Epithelial cell of umbilical artery (primary cell): ENCODE results near the gene ZNF33B. TPM values are rescaled to one million over a fixed set of nuclear protein-coding genes. Genes with fewer than 3 reads are reported as not detected.

Experiments used
- total RNA-seq: library from RNA; depleted of rRNA; stranded (reverse); fragments of >200 nt; gene quantifications from 2 replicates; pipeline ENCODE4 v1.2.3, GENCODE V29; 2014

ZNF33B gene
- total RNA-seq, result 10.1 and 13.5 TPM in 2 replicates

DNA sequence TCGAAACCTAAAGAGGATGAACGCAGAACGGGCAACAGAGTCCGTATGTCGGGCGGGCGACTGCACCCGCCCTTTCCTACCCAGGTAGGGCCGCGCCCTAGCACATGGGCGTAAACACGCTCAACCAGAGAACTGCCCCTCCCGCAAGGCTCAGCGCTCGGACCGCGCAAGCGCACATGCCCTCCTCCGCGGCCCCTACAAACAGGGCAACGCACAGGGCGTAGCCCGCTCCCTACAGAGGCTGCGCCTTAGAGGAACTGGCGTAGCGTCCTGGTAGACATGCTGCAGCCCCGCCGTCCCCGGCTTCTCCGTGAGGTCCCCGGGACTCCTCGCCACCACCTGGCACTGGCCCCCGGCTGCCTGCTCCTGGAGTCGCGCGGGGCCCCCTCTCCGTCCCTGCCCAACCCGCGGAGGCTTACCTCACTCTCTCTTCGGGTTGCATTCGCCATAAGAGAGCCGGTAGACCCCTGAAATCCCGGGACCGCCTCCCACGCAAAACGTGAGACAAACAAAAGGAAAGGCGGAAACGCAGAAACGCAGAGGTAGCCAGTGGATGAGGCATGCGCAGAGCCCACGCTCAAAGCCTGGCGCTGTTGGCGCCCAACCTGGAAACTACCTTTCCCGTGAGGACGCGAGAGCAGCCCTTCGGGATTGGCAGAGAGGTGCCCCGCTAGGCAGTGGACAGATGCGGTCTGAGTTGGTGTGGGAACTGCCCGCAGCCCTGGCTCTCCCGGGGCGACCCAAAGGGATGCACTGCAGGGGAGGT, at the start of gene ZNF33B:
ZNF33B (minus strand) TSS at position 516 of the 766 bp plus-strand sequence. CDS start 1,642 bp downstream, outside the sequence.

Other genes with a start within 250 kb of the ZNF33B start
- gene BMS1, start 144.2 kb upstream of the ZNF33B start, total RNA-seq, result 25.1 and 29.9 TPM in 2 replicates